ENCODE data around the gene HOXC12.

The HOXC12 gene

DNA sequence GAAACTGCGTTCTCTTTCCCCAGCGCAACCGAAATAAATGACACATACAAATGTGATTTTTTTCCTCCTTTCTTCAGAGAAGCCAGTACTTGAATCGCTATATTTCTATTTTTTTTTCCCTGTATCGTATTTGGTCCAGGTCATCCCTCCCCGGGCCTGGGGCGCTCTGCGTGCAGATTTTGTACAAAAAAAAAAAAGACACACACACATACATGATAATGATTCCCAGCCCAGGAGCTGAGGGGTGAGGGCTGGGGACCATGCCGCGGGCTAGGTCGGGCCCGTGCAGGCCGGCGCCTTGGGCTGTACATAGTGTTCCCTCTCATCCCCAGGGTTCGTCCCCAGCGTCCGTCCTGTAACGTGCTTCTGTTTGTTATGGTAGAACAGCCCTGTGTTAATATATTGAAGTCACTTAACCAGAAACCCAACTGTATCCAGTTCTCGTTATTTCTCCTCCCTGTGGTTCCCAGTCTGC is 48.2 kb downstream of the HOXC12 start:
- no peak overlapping the region for H3K4me3 ChIP-seq (ENCODE audit: low read depth, low read length)
- in situ Hi-C loops (cut with HindIII; ENCODE audit: low sequenced_read_pairs), result loop anchor here (25.0 kb wide), 1 partner anchor 184 kb away; the partner anchor contains the start of gene SMUG1
- TF ChIP-seq, protein P1, sequence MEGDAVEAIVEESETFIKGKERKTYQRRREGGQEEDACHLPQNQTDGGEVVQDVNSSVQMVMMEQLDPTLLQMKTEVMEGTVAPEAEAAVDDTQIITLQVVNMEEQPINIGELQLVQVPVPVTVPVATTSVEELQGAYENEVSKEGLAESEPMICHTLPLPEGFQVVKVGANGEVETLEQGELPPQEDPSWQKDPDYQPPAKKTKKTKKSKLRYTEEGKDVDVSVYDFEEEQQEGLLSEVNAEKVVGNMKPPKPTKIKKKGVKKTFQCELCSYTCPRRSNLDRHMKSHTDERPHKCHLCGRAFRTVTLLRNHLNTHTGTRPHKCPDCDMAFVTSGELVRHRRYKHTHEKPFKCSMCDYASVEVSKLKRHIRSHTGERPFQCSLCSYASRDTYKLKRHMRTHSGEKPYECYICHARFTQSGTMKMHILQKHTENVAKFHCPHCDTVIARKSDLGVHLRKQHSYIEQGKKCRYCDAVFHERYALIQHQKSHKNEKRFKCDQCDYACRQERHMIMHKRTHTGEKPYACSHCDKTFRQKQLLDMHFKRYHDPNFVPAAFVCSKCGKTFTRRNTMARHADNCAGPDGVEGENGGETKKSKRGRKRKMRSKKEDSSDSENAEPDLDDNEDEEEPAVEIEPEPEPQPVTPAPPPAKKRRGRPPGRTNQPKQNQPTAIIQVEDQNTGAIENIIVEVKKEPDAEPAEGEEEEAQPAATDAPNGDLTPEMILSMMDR (IDR thresholded peaks at IDR 0.05; ENCODE audit: low read depth, low read length), result no peak
- no peak for DNase-seq (ENCODE audit: low read depth, low spot score)

DNA sequence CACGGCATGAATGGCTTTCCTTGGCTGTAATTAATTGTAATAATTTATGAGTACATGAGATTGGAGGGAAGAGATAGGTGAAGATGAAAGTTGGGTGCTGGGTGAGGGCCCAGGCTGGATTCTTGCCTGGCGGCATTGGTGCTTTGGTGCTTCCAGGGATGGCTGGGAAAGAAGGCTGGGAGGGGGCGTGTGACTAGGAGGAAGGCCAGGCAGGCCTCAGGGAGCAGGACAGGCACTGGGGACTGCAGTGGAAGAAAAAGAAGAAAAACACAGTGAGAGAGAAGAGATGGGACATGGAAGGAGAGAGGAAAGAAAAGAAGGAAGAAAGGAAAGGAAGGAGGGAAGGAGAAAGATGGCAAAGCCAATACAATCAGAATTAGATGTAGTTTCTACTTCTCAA is 48.9 kb downstream of the HOXC12 start:
- in situ Hi-C loops (cut with HindIII; ENCODE audit: low sequenced_read_pairs), result loop anchor here (25.0 kb wide), 1 partner anchor 184 kb away; the partner anchor contains the start of gene SMUG1
- no peak for DNase-seq (ENCODE audit: low read depth, low spot score)
- H3K4me3 ChIP-seq (ENCODE audit: low read depth, low read length), result no peak overlapping the region
- TF ChIP-seq, protein P1 (IDR thresholded peaks at IDR 0.05; ENCODE audit: low read depth, low read length), result no peak

DNA sequence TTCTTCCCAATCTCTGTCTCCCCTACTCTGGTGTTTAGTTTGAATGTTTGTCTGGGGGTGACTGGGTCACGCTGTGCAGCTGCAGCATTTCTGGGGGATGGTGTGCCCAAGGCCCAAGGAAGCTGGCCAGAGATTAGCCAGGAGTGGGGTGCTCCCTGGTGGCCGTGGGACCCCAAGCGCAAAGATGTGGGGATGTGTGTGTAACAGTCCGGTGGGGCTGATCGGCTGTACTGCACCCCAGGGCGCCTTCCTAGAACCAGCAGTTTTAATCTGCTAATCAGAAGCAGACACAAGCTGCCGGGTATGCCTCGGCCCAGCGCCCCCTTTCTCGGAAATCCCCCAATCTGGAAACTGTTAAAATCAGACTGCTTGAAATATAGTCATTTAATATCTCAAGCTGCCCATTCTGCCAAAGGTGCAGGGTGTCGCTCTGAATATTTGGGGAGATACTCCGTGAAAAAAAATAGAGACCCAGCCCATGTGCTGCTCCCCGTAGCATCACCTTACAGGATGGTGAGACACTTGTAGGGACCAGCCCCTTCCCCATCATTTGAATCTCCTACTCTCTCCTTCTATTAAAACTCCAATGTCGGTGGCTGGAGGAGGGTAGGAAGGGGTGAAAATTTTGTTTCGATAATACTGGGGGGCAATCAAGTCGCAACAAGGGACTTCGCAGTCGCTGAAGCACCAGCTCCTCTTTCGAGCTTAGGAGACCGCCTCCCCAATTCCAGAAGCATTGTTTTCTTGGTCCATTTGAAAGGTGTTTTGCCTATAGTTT is 49.5 kb downstream of the HOXC12 start:
- in situ Hi-C loops (cut with HindIII; ENCODE audit: low sequenced_read_pairs), result loop anchor here (25.0 kb wide), 1 partner anchor 183 kb away; the partner anchor contains the start of gene SMUG1
- TF ChIP-seq, protein P1 (IDR thresholded peaks at IDR 0.05; ENCODE audit: low read depth, low read length), result no peak
- no peak overlapping the region for H3K4me3 ChIP-seq (ENCODE audit: low read depth, low read length)
- DNase-seq (ENCODE audit: low read depth, low spot score), result no peak

DNA sequence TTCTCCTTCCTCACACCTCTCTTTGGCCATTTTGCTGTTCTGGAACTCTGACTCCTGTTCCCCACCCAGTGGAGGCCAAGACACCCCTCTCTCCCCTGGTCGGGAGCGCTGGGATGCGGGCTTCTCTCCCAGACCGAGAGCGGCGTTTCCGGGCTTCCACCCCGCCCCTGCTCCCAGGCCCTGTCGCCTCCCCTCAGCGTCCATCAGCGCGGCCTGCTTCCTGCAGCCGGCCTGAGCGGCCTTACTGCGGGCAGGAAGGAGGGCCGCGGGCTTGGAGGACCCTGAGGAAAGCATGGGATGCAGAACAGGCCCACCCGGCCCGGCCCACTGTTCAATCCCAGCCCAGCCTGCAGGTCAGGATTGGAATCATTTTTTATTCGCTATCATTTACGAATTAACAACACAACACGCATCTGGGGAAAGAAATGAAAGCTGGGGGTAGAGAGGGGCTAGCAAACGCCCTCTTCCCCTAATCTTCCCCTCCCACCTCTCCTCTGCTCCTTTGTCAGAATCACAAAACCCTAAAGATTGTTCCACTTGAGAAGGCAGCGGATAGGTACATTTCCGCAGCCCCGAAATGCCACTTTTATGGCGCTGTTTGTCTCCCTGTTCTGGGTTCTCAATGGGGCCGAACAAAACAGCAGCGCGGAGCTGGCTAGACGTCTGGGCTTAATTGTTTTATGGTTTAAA is 50.3 kb downstream of the HOXC12 start:
- TF ChIP-seq, protein P1 (IDR thresholded peaks at IDR 0.05; ENCODE audit: low read depth, low read length), result no peak
- in situ Hi-C loops (cut with HindIII; ENCODE audit: low sequenced_read_pairs), result loop anchor here (25.0 kb wide), 1 partner anchor 182 kb away; the partner anchor contains the start of gene SMUG1
- H3K4me3 ChIP-seq (ENCODE audit: low read depth, low read length), result peak overlapping the region; percentile 12
- no peak for DNase-seq (ENCODE audit: low read depth, low spot score)

DNA sequence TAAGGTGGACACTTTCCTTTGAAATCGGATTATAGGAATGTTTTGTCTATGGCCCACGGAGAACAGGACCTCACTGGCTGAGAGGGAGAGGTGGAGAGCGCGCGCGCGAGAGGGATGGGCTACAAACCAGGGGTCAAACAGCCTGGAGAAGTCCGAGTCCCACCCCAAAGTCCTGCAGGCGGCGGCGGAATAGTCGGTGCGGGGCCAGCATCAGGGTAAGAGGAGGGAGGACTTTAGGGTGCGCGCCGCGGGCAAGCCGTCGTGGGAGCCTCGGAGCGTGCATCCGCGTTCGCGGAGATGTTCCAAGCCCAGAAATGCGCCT is 50.8 kb downstream of the HOXC12 start:
- TF ChIP-seq, protein P1 (IDR thresholded peaks at IDR 0.05; ENCODE audit: low read depth, low read length), result no peak
- no peak for DNase-seq (ENCODE audit: low read depth, low spot score)
- H3K4me3 ChIP-seq (ENCODE audit: low read depth, low read length), result no peak overlapping the region
- in situ Hi-C loops (cut with HindIII; ENCODE audit: low sequenced_read_pairs), result loop anchor here (25.0 kb wide), 1 partner anchor 182 kb away; the partner anchor contains the start of gene SMUG1

DNA sequence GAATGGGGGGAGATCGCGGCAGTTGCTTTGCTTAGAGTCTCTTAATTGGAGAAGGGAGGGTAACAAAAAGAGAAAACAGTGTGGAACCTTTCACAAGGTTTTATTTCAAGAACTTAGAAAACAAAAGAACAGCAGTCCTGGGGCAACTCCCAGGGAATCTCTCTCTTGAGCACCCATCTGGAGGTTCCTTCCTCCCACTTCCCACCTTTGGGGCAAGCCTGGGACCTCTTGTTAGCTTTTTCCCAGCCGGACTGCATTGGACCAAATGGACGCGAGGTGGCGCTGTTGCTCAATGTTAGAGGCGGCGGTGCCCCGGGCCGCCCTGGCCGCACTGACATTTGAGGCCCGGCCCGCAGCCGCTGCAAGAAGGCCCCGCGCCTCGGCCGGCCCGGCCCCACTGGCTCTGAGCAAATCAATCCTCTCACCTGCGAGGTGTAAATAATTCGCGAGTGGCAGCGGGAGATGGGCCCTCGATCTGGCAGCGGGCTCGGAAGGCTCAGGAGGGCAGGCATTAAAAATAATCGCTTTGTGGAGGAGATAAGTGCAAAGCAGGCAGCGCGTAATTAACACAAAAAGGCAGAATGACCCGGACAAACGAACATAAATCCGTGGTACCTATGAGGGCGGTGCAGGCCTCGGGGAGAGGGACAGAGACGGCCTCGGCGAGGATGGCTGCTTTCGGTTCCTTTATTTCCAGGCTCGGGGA is 51.3 kb downstream of the HOXC12 start:
- TF ChIP-seq, protein P1 (IDR thresholded peaks at IDR 0.05; ENCODE audit: low read depth, low read length), result peak; percentile 81
- DNase-seq (ENCODE audit: low read depth, low spot score), result peak; percentile 81
- H3K4me3 ChIP-seq (ENCODE audit: low read depth, low read length), result no peak overlapping the region
- in situ Hi-C loops (cut with HindIII; ENCODE audit: low sequenced_read_pairs), result loop anchor here (25.0 kb wide), 1 partner anchor 181 kb away; the partner anchor contains the start of gene SMUG1
